Astrocyte (in vitro differentiated cells and primary cell): ENCODE measurements around the gene MCF2L. TPM values are rescaled to one million over a fixed set of nuclear protein-coding genes. Genes with fewer than 3 reads are reported as not detected.

Experiments used
- DNase-seq: peaks from one replicate; pipeline ENCODE4 v3.0.0-alpha.2; 2010; ENCODE audit warnings: low read depth
- FAIRE-seq: peaks from 2 replicates; lab custom pipeline; 2011; peaks lifted over from hg19 to GRCh38; lab: Jason Lieb, UNC
- H2AFZ ChIP-seq: 2 replicates; pipeline ENCODE4 v1.6.0; 2012; ENCODE audit warnings: low read depth, low read length, inconsistent platforms
- H3K27ac ChIP-seq: 2 replicates; pipeline ENCODE4 v1.5.1; 2011; ENCODE audit warnings: low read depth, low read length, inconsistent platforms
- H3K27me3 ChIP-seq: 2 replicates; pipeline ENCODE4 v1.6.0; 2011; ENCODE audit warnings: low read length, inconsistent platforms; ENCODE audit not compliant: insufficient read depth
- H3K36me3 ChIP-seq: 2 replicates; pipeline ENCODE4 v1.5.1; 2011; ENCODE audit warnings: low read length, inconsistent platforms; ENCODE audit not compliant: insufficient read depth
- H3K4me1 ChIP-seq: 2 replicates; pipeline ENCODE4 v1.5.1; 2011; ENCODE audit warnings: low read length, inconsistent platforms; ENCODE audit not compliant: insufficient read depth
- H3K4me2 ChIP-seq: 2 replicates; pipeline ENCODE4 v1.6.0; 2012; ENCODE audit warnings: low read length, inconsistent platforms
- H3K4me3 ChIP-seq: 2 replicates; pipeline ENCODE4 v1.5.1; 2011; ENCODE audit warnings: low read depth, mild to moderate bottlenecking, low read length, inconsistent platforms; ENCODE audit not compliant: insufficient read depth
- H3K79me2 ChIP-seq: 2 replicates; pipeline ENCODE4 v1.6.0; 2012; ENCODE audit warnings: mild to moderate bottlenecking, low read length, inconsistent platforms; ENCODE audit not compliant: insufficient read depth
- H3K9ac ChIP-seq: 2 replicates; pipeline ENCODE4 v1.6.0; 2012; ENCODE audit warnings: mild to moderate bottlenecking, low read length, inconsistent platforms
- H3K9me3 ChIP-seq: 2 replicates; pipeline ENCODE4 v1.5.1; 2012; ENCODE audit warnings: low read depth, mild to moderate bottlenecking, low read length, inconsistent platforms; ENCODE audit not compliant: insufficient read depth
- H4K20me1 ChIP-seq: 2 replicates; pipeline ENCODE4 v1.6.0; 2012; ENCODE audit warnings: low read length, inconsistent platforms; ENCODE audit not compliant: insufficient read depth
- H3K27ac Mint-ChIP-seq: one replicate; pipeline ENCODE4 v1.8.0; 2021; ENCODE audit warnings: mild to moderate bottlenecking, mixed read lengths; ENCODE audit not compliant: unreplicated experiment
- H3K27me3 Mint-ChIP-seq: one replicate; pipeline ENCODE4 v1.8.0; 2021; ENCODE audit warnings: low read depth, mixed read lengths; ENCODE audit not compliant: unreplicated experiment
- H3K36me3 Mint-ChIP-seq: one replicate; pipeline ENCODE4 v1.8.0; 2021; ENCODE audit warnings: low read depth, mixed read lengths; ENCODE audit not compliant: unreplicated experiment
- H3K4me1 Mint-ChIP-seq: one replicate; pipeline ENCODE4 v1.8.0; 2021; ENCODE audit warnings: low read depth, mixed read lengths; ENCODE audit not compliant: unreplicated experiment
- H3K4me3 Mint-ChIP-seq: one replicate; pipeline ENCODE4 v1.8.0; 2021; ENCODE audit warnings: mild to moderate bottlenecking, moderate library complexity, mixed read lengths; ENCODE audit not compliant: unreplicated experiment
- H3K9me3 Mint-ChIP-seq: one replicate; pipeline ENCODE4 v1.8.0; 2021; ENCODE audit warnings: mild to moderate bottlenecking, mixed read lengths; ENCODE audit not compliant: unreplicated experiment
- EZH2 ChIP-seq: IDR thresholded peaks from 2 replicates; pipeline ENCODE4 v1.6.1; 2012; ENCODE audit warnings: mild to moderate bottlenecking, low read length, inconsistent platforms; ENCODE audit not compliant: insufficient read depth
- total RNA-seq: library from RNA; stranded (reverse); gene quantifications from 2 replicates; pipeline ENCODE4 v1.2.1, GENCODE V29; 2021
- TF ChIP-seq, protein P1 (sequence below): IDR thresholded peaks from 2 replicates; pipeline ENCODE4 v1.5.1; 2011; ENCODE audit warnings: low read depth, mild to moderate bottlenecking, inconsistent platforms, low read length, moderate library complexity; ENCODE audit not compliant: insufficient read depth

The MCF2L gene
- total RNA-seq, 1 donor from 2014 or later, result 3.4 TPM

DNA sequence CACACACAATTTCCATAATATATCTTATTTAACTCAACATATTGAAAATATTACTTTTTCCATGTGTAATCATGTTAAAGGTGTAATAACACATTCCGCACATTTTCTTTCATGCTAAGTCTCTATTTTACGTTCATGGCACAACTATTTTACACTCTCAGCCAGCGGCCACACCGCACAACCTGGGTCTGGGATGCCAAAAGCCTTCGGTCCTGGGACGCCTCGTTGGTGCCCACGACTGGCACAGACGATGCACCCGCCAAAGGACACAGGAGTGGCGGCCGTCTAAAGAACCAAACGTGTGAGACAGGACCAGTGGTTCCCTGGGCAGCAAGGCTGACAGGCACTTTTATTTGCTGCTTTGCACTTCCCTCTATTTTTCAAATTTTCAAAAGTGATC lies 179.4 kb downstream of the MCF2L start:
- no peak overlapping the region for H3K4me3 Mint-ChIP-seq
- Histone ChIP-seq H2AFZ (no peak overlapping the region), H3K27ac (no peak overlapping the region), H3K4me2 (no peak overlapping the region), H3K79me2 (no peaks in the 10 kb centered on the region), H4K20me1 (no peaks in the 10 kb centered on the region), H3K27me3 (no peaks in the 10 kb centered on the region), H3K9ac (no peak overlapping the region), H3K4me3 (no peak overlapping the region), H3K36me3 (no peaks in the 10 kb centered on the region), H3K9me3 (no peaks in the 10 kb centered on the region), H3K4me1 (peaks cover 8% of the 10 kb centered on the region)
- H3K27me3 Mint-ChIP-seq, result peaks cover 39% of the 10 kb centered on the region
- peaks cover 6% of the 10 kb centered on the region for H3K4me1 Mint-ChIP-seq
- no peak for TF ChIP-seq EZH2
- TF ChIP-seq, protein P1, sequence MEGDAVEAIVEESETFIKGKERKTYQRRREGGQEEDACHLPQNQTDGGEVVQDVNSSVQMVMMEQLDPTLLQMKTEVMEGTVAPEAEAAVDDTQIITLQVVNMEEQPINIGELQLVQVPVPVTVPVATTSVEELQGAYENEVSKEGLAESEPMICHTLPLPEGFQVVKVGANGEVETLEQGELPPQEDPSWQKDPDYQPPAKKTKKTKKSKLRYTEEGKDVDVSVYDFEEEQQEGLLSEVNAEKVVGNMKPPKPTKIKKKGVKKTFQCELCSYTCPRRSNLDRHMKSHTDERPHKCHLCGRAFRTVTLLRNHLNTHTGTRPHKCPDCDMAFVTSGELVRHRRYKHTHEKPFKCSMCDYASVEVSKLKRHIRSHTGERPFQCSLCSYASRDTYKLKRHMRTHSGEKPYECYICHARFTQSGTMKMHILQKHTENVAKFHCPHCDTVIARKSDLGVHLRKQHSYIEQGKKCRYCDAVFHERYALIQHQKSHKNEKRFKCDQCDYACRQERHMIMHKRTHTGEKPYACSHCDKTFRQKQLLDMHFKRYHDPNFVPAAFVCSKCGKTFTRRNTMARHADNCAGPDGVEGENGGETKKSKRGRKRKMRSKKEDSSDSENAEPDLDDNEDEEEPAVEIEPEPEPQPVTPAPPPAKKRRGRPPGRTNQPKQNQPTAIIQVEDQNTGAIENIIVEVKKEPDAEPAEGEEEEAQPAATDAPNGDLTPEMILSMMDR, result no peak
- no peak overlapping the region for H3K27ac Mint-ChIP-seq
- peaks cover 4% of the 10 kb centered on the region for H3K36me3 Mint-ChIP-seq
- no peak for DNase-seq
- FAIRE-seq, result no peak
- peaks cover 2% of the 10 kb centered on the region for H3K9me3 Mint-ChIP-seq

DNA sequence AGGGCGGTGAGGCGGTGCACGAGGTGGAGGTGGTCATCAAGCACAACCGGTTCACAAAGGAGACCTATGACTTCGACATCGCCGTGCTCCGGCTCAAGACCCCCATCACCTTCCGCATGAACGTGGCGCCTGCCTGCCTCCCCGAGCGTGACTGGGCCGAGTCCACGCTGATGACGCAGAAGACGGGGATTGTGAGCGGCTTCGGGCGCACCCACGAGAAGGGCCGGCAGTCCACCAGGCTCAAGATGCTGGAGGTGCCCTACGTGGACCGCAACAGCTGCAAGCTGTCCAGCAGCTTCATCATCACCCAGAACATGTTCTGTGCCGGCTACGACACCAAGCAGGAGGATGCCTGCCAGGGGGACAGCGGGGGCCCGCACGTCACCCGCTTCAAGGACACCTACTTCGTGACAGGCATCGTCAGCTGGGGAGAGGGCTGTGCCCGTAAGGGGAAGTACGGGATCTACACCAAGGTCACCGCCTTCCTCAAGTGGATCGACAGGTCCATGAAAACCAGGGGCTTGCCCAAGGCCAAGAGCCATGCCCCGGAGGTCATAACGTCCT lies 180.0 kb downstream of the MCF2L start:
- no peak overlapping the region for H3K9ac ChIP-seq
- TF ChIP-seq EZH2, result no peak
- TF ChIP-seq, protein P1, result no peak
- H3K27me3 ChIP-seq, result no peaks in the 10 kb centered on the region
- no peak overlapping the region for H3K27ac ChIP-seq
- H4K20me1 ChIP-seq, result no peaks in the 10 kb centered on the region
- Mint-ChIP-seq H3K27me3 (peaks cover 38% of the 10 kb centered on the region), H3K36me3 (peaks cover 4% of the 10 kb centered on the region), H3K9me3 (peaks cover 2% of the 10 kb centered on the region), H3K27ac (no peak overlapping the region), H3K4me1 (peaks cover 6% of the 10 kb centered on the region), H3K4me3 (no peak overlapping the region)
- no peaks in the 10 kb centered on the region for H3K79me2 ChIP-seq
- FAIRE-seq (no peak), DNase-seq (no peak)
- H3K9me3 ChIP-seq, result no peaks in the 10 kb centered on the region
- H3K36me3 ChIP-seq, result no peaks in the 10 kb centered on the region
- no peak overlapping the region for H3K4me3 ChIP-seq
- H3K4me2 ChIP-seq, result no peak overlapping the region
- peaks cover 10% of the 10 kb centered on the region for H3K4me1 ChIP-seq
- no peak overlapping the region for H2AFZ ChIP-seq

Other genes with a start within 250 kb of the MCF2L start
- not detected in 2 replicates for gene F7, start 136.6 kb downstream of the MCF2L start, total RNA-seq
- gene F10, start 153.6 kb downstream of the MCF2L start, total RNA-seq, result 0.45 TPM in 1 of 2 replicates, not detected in the other
- gene PROZ, start 189.4 kb downstream of the MCF2L start, total RNA-seq, result not detected in 2 replicates
- gene PCID2, start 239.5 kb downstream of the MCF2L start, total RNA-seq, result 29.6 and 31.5 TPM in 2 replicates
- gene CUL4A, start 240.4 kb downstream of the MCF2L start, total RNA-seq, result 71.3 and 81.3 TPM in 2 replicates